ENCODE results near the gene CLSTN2. TPM values are rescaled to one million over a fixed set of nuclear protein-coding genes. Genes with fewer than 3 reads are reported as not detected.
A peak's percentile ranks its signal among the peaks of the same experiment; 100 is the strongest.

CLSTN2 gene
- total RNA-seq, 1 experiment from 2014 or later: 0.02 TPM

- BruUV-seq (replicated peaks): no TSS peak
- no peak for TF ChIP-seq RAD21 (IDR thresholded peaks at IDR 0.05; ENCODE audit: low read depth)
- no peak for TF ChIP-seq POLR2AphosphoS5 (IDR thresholded peaks at IDR 0.05; ENCODE audit: low read depth, low read length)
Measured at GRCh38 chr3:140274429-140274828, 339.4 kb downstream of the CLSTN2 start.

DNA sequence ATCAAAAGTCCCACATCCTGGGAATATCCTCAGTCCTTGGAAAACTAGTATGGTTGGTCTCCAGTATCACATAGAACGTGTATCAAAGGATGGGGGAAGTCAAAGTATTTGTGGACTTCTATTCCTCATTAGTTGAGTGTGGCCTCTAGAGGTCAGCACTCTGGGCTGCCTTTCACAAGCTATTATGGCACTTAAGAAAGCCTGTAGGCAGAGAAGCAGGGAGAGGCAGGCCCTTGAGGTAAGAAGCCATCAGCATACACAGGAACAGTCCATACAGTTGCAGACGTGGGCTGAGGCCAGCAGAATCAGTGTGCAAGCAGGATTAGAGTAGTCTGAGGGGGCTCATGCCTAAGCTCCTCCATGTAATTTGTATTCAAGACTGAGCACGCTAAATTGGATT, 341.7 kb downstream of the CLSTN2 start:
- no peaks in the 10 kb centered on the region for H3K4me1 ChIP-seq (ENCODE audit: control insufficient read depth in 1 of 2, insufficient read depth in 2 of 2, low read length in 2 of 2)
- H3K36me3 ChIP-seq (ENCODE audit: control insufficient read depth in 1 of 2, insufficient read depth in 2 of 2, low read length in 2 of 2): no peaks in the 10 kb centered on the region
- peaks cover 41% of the 10 kb centered on the region for H3K27me3 ChIP-seq (ENCODE audit: insufficient read depth, low read length)
- CTCF ChIA-PET: interaction anchor here (1.0 kb wide), 1 partner anchor 15 kb away, joined by 3 read pairs; no protein-coding TSS in a partner anchor
- no peak overlapping the region for H3K9ac ChIP-seq (ENCODE audit: low read length)
- H4K20me1 ChIP-seq (ENCODE audit: insufficient read depth): no peaks in the 10 kb centered on the region
- RAD21 ChIA-PET (ENCODE audit: low non-redundant PET in 1 of 2, low total read pairs in 2 of 2, uncharacterized antibody in 2 of 2, unreplicated experiment in 2 of 2): no interaction called here
- ATAC-seq (peak; percentile 63), DNase-seq (ENCODE audit: low read depth, low spot score) (peak; percentile 12)
- no peak overlapping the region for H3K4me3 ChIP-seq (replicated peaks in 1 of 2; ENCODE audit: low read depth in 1 of 2, low read length in 2 of 2)
- BruUV-seq (replicated peaks): no TSS peak
- POLR2A ChIA-PET: no interaction called here
- TF ChIP-seq CBX3 (IDR thresholded peaks at IDR 0.05; ENCODE audit: low read depth) (no peak), YY1 (IDR thresholded peaks at IDR 0.05; ENCODE audit: extremely low read depth, insufficient replicate concordance, low read depth, low read length) (no peak), POLR2AphosphoS5 (IDR thresholded peaks at IDR 0.05; ENCODE audit: low read depth, low read length) (no peak), SRF (IDR thresholded peaks at IDR 0.05; ENCODE audit: low read depth) (no peak), POLR2A (IDR thresholded peaks at IDR 0.05; ENCODE audit: borderline replicate concordance, extremely low read depth, insufficient read depth, insufficient read length) (no peak), ZNF274 (IDR thresholded peaks at IDR 0.05; ENCODE audit: low read depth, low read length) (no peak), SP1 (IDR thresholded peaks at IDR 0.05; ENCODE audit: low read depth) (no peak), SIN3A (IDR thresholded peaks at IDR 0.05; ENCODE audit: low read depth) (no peak), TCF7L2 (IDR thresholded peaks at IDR 0.05; ENCODE audit: borderline replicate concordance, extremely low read depth, insufficient read depth, insufficient read length) (no peak), FOSL1 (IDR thresholded peaks at IDR 0.05; ENCODE audit: low read depth) (no peak), RAD21 (IDR thresholded peaks at IDR 0.05; ENCODE audit: low read depth) (peak; percentile 20; the same call in 1 of the 2 replicates), EZH2phosphoT487 (IDR thresholded peaks at IDR 0.05; ENCODE audit: borderline replicate concordance) (no peak), ZFX (IDR thresholded peaks at IDR 0.05) (no peak)
- TF ChIP-seq, protein P1, sequence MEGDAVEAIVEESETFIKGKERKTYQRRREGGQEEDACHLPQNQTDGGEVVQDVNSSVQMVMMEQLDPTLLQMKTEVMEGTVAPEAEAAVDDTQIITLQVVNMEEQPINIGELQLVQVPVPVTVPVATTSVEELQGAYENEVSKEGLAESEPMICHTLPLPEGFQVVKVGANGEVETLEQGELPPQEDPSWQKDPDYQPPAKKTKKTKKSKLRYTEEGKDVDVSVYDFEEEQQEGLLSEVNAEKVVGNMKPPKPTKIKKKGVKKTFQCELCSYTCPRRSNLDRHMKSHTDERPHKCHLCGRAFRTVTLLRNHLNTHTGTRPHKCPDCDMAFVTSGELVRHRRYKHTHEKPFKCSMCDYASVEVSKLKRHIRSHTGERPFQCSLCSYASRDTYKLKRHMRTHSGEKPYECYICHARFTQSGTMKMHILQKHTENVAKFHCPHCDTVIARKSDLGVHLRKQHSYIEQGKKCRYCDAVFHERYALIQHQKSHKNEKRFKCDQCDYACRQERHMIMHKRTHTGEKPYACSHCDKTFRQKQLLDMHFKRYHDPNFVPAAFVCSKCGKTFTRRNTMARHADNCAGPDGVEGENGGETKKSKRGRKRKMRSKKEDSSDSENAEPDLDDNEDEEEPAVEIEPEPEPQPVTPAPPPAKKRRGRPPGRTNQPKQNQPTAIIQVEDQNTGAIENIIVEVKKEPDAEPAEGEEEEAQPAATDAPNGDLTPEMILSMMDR (IDR thresholded peaks at IDR 0.05 in 2 of 3, conservative IDR thresholded peaks at IDR 0.05 in 1 of 3; ENCODE audit: borderline replicate concordance in 1 of 3, insufficient read depth in 1 of 3, low read depth in 2 of 3, low read length in 2 of 3): peak; percentile 6 to 47 (median 41); a peak in 4 of 6 replicates
- TF ChIP-seq, protein P2, sequence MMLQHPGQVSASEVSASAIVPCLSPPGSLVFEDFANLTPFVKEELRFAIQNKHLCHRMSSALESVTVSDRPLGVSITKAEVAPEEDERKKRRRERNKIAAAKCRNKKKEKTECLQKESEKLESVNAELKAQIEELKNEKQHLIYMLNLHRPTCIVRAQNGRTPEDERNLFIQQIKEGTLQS (IDR thresholded peaks at IDR 0.05): no peak
- TF ChIP-seq, protein P3, sequence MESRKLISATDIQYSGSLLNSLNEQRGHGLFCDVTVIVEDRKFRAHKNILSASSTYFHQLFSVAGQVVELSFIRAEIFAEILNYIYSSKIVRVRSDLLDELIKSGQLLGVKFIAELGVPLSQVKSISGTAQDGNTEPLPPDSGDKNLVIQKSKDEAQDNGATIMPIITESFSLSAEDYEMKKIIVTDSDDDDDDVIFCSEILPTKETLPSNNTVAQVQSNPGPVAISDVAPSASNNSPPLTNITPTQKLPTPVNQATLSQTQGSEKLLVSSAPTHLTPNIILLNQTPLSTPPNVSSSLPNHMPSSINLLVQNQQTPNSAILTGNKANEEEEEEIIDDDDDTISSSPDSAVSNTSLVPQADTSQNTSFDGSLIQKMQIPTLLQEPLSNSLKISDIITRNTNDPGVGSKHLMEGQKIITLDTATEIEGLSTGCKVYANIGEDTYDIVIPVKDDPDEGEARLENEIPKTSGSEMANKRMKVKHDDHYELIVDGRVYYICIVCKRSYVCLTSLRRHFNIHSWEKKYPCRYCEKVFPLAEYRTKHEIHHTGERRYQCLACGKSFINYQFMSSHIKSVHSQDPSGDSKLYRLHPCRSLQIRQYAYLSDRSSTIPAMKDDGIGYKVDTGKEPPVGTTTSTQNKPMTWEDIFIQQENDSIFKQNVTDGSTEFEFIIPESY (IDR thresholded peaks at IDR 0.05; ENCODE audit: extremely low read depth, insufficient replicate concordance, low read length): no peak
- no peaks in the 10 kb centered on the region for H3K9me3 ChIP-seq (ENCODE audit: control insufficient read depth in 1 of 2, insufficient read depth in 1 of 2, low read depth in 1 of 2, low read length in 2 of 2)
- intact Hi-C loops (cut with micrococcal nuclease): loop anchor here (10.0 kb wide), 1 partner anchor 588 kb away; no protein-coding TSS in a partner anchor
- H3K4me2 ChIP-seq (ENCODE audit: low read length): no peak overlapping the region
- no peak overlapping the region for H3K27ac ChIP-seq (ENCODE audit: low read depth, low read length)
- no peak overlapping the region for H2AFZ ChIP-seq (ENCODE audit: low read depth, low read length, poor library complexity, severe bottlenecking)
- no peaks in the 10 kb centered on the region for H3K79me2 ChIP-seq (ENCODE audit: insufficient read depth, low read length)
- H3K9me2 ChIP-seq (ENCODE audit: insufficient read depth): no peaks in the 10 kb centered on the region

More at GRCh38 chr3:140274429-140274828, 339.4 kb downstream of the CLSTN2 start:
- Histone ChIP-seq H3K9ac (ENCODE audit: low read length) (no peak overlapping the region), H4K20me1 (ENCODE audit: insufficient read depth) (no peaks in the 10 kb centered on the region), H3K4me1 (ENCODE audit: control insufficient read depth in 1 of 2, insufficient read depth in 2 of 2, low read length in 2 of 2) (no peaks in the 10 kb centered on the region), H3K36me3 (ENCODE audit: control insufficient read depth in 1 of 2, insufficient read depth in 2 of 2, low read length in 2 of 2) (no peaks in the 10 kb centered on the region), H3K79me2 (ENCODE audit: insufficient read depth, low read length) (no peaks in the 10 kb centered on the region), H3K9me3 (ENCODE audit: control insufficient read depth in 1 of 2, insufficient read depth in 1 of 2, low read depth in 1 of 2, low read length in 2 of 2) (no peaks in the 10 kb centered on the region), H3K9me2 (ENCODE audit: insufficient read depth) (no peaks in the 10 kb centered on the region), H3K27ac (ENCODE audit: low read depth, low read length) (no peak overlapping the region), H2AFZ (ENCODE audit: low read depth, low read length, poor library complexity, severe bottlenecking) (no peak overlapping the region), H3K4me3 (replicated peaks in 1 of 2; ENCODE audit: low read depth in 1 of 2, low read length in 2 of 2) (no peak overlapping the region), H3K4me2 (ENCODE audit: low read length) (no peak overlapping the region), H3K27me3 (ENCODE audit: insufficient read depth, low read length) (peaks cover 45% of the 10 kb centered on the region)
- intact Hi-C loops (cut with micrococcal nuclease): loop anchor here (10.0 kb wide), 1 partner anchor 590 kb away; no protein-coding TSS in a partner anchor
- RAD21 ChIA-PET (ENCODE audit: low non-redundant PET in 1 of 2, low total read pairs in 2 of 2, uncharacterized antibody in 2 of 2, unreplicated experiment in 2 of 2): no interaction called here
- CTCF ChIA-PET: no interaction called here
- POLR2A ChIA-PET: no interaction called here
- DNase-seq (ENCODE audit: low read depth, low spot score): no peak
- no peak for ATAC-seq

Measured in HCT116 (cell line).